Stimulated activated CD8-positive, alpha-beta memory T cell treated with anti-CD3 and anti-CD28 coated beads, Interleukin-15, amount 100 ng/mL, for 1 hour (primary cell): ENCODE data around the gene INTS4.
"Not testable (repeated sequence)": the region's sequence is repeated elsewhere in the genome, so short reads cannot be mapped to it uniquely, and the experiment has no call there.

Experiments
- DNase-seq: peaks from one replicate; pipeline ENCODE4 v3.0.0-alpha.2; 2020; ENCODE audit warnings: low read depth

INTS4 gene

DNA sequence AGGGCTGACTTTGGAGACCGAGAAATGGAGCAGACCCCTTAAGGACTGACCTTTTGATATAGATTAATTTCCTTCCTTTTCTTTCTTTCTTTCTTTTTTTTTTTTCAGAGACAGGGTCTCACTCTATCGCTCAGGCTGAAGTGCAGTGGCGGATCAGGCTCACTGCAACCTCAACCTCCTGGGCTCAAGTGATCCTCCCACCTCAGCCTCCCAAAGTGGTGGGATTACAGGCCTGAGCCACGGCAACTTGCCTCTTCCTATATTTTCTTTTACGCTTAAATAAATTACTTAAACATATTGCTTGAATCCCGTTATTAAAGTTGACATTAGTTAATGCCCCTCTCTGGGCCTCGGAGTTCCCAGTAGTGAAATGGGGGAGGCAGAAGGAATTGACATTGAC lies 29.0 kb upstream of the INTS4 start:
- no peak for DNase-seq

GRCh38 chr11:78022397-78023396 lies 28.2 kb upstream of the INTS4 start, which contains the start of gene KCTD14:
Gene KCTD14, minus strand, starts transcription at chr11:78023276. Its CDS starts 27 bp downstream, at chr11:78023249.
- no peak for DNase-seq

GRCh38 chr11:78021611-78022010 lies 27.1 kb upstream of the INTS4 start:
- DNase-seq, result no peak

DNA sequence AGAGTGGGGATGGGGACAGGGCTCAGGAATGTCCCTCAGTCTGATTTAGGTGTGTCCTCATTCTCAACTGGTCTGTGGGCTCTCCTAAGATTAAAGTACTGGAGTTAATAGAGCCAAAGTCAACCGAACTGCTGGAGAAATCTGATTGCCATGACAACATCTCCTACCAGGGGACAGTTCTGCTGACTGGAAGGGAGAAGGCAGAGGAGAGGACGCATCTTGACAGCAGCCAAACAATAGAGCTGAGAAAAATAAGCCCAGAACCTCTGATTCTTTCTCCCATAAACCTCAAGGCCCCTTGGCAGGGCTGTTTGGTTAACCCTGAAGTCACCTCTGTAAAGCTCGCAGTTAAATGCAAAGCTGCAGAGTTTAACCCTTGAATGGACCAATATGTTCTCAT lies 25.8 kb upstream of the INTS4 start:
- no peak for DNase-seq

DNA sequence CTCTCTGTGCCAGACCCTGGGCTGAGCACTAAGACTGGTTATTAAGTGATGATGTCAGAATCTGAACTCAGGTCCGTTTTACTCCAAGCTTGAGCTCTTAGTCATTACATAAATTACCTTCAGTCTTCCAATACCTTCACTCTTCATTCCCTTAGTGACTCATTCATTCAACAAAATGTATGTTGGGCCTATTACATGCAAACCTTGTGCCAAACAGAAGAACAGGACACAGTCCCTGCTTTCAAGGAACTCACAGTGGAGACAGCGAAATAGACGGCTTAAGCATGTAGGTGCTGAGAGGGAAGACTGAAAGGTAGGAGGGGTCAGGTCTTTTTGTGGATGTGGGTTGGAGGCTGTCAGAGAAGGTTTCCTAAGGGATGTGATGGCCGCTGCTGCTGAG lies 25.3 kb upstream of the INTS4 start:
- DNase-seq, result no peak

DNA sequence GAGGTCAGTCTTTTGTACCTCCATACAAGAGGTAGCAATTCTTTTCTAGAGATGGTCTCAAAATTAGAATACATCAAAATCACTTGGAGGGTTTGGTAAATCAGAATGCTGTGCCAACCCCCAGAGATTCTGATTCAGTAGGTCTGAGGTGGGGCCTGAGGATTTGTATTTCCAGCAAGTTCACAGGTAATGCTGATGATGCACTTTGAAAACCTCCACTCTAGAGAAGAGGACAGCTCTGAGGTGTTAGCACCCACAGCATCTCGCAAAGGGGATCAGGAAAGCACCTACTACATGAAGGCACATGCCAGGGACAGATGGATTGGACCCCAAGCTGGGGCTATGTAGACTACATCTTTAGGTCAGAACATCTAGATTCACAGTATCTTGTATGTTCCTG lies 21.4 kb upstream of the INTS4 start:
- no peak for DNase-seq

- DNase-seq, result not testable (repeated sequence)
These were observed 20.6 kb upstream of the INTS4 start for GRCh38 chr11:78014937-78015520.

GRCh38 chr11:78011301-78011700 lies 16.8 kb upstream of the INTS4 start:
- no peak for DNase-seq

DNA sequence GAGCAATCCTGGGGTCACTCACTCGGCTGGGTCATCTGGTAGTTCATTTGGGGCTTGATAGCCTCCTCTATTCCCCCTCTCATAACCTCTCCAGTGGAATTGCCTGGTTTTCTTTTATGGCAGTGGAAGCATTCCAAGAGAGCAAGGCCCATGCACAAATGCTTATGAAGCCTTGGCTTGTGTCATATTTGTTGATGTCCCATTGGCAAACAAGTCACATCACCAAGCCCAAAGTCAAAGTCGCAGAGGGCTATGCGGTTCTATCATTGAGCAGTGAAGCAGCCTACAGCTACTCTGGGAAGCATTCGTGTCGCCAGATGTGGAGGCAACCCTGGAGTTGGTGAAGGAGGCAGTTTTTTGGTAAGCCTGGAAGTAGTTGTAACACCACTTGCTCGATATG lies 16.3 kb upstream of the INTS4 start:
- no peak for DNase-seq

DNA sequence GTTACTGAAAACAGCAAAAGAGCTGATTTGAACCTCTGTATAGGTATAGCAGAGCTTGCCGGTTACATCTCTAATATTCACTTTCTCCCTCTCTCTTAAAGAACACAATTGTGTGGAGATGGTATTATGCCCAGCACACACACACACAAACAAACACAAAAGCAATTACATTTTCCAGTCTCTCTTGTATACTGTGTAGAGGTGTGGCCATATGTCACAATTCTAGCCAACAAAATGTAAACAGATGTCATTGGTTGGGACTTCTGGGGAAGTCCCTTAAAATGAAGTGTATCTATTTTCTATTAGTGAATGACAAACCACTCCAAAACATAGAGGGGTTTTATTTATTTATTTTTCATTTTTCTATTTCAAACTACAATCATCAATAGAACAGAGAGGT lies 15.8 kb upstream of the INTS4 start:
- no peak for DNase-seq

DNA sequence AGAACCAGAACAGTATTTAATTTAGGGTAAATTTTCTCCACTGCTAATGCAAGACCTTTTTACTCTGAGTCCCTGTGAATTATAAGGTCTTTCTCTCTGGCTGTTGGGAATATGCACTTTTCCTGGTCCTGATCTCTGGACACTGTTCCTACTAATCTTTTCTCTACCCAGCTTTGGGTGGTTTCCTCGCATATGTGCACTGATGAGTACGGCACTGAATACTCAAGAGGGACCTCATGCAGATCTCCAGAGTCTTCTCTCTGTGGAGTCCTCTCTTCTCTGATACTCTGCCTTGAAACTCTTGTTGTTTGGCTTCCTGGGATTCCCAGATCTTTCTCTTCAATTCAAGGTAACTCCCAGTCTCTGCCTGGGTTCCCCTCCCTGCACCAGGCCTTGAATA lies 14.6 kb upstream of the INTS4 start:
- no peak for DNase-seq

GRCh38 chr11:78000193-78000592 lies 5.7 kb upstream of the INTS4 start:
- DNase-seq, result peak; percentile 4

- DNase-seq, result no peak
These were observed 5.1 kb upstream of the INTS4 start for GRCh38 chr11:77999446-78000030.

DNA sequence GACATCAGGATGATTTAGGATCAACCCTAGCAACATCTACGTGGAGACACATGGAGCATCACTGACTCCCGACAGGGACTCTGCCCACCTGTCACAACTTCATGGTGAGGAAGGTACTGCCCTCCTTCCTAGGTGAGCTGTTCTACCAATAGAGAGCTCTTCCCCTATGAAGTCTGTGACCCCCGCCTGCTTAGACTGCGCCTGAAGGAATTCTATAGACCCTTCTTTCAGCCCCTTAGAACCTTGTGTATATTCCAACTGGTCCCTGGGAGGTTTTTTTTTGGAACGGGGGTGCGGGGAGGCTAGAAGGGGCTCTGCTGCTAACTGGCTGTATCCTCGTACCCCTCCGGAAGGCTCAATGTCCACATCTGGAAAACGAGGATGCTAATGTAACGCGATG lies 566 bp downstream of the INTS4 start:
- DNase-seq, result no peak

DNA sequence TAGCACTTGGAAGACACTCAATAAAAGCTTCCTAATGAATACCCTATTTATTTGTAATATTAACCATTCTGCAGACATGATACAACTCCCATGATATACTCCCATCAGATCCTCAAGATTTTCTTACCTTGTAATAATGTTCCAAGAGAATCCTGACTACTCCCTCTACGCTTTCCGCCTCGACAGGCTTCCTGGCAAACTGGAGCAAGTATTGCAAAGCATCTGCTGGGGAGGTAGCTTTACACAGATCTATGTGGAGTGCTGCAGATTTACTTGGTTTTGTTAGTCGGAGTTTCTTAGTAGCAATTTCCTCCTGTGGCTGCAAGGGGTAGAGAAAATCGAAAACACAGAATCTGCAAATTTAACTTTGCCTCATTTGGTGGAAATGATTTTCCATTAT lies 3.5 kb downstream of the INTS4 start:
- DNase-seq, result no peak

DNA sequence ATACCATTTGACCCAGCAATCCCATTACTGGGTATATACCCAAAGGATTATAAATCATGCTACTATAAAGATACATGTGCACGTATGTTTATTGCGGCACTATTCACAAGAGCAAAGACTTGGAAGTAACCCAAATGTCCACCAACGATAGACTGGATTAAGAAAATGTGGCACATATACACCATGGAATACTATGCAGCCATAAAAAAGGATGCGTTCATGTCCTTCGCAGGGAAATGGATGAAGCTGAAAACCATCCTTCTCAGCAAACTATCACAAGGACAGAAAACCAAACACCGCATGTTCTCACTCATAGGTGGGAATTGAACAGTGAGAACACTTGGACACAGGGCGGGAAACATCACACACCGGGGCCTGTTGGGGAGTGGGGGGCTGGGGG lies 8.0 kb downstream of the INTS4 start:
- DNase-seq, result not testable (repeated sequence)

DNA sequence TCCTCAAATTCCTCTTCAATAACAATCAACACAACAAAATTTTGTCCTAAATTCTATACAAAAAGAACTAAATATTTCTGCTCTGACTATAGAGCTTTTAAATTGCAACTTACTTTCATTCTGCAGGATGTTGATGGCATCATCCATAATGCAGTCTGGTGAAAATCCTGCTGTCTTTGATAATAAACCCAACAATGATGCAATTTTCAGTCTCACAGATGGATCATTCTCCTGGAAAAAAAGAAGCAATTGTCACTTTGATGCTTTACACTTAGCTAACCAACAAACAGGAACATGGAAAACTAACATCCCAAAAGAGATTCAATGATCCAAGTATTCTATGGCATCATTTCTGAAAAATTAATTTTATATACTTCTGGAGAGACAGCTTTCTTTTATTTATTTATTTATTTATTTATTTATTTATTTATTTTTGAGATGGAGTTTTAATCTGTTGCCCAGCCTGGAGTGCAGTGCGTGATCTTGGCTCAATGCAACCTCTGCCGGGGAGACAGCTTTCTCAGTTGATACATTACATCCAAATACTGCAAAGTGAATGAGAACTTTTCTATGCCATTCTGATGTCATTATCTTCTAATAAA lies 13.0 kb downstream of the INTS4 start:
- DNase-seq, result no peak

GRCh38 chr11:77968337-77968736 lies 26.1 kb downstream of the INTS4 start:
- DNase-seq, result no peak

GRCh38 chr11:77967753-77968152 lies 26.7 kb downstream of the INTS4 start:
- DNase-seq, result no peak

DNA sequence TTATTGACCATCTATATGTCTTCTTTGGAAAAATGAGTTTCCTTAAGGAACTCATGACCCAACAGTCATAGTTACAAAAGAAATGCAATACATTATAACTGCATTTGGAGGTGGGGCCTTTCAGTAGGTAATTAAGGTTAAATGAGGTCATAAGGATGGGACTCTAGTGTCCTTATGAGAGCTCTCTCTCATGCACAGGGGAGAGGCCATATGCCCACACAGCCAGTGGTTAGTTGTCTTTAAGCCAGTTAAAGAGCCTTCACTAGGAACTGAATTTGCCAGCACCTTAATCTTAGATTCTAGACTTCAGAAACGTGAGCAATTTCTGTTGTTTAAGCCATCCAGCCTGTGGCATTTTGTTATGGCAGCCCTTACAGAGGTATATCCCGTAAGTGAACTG lies 27.3 kb downstream of the INTS4 start:
- DNase-seq, result no peak

GRCh38 chr11:77966338-77966737 lies 28.1 kb downstream of the INTS4 start:
- DNase-seq, result no peak

DNA sequence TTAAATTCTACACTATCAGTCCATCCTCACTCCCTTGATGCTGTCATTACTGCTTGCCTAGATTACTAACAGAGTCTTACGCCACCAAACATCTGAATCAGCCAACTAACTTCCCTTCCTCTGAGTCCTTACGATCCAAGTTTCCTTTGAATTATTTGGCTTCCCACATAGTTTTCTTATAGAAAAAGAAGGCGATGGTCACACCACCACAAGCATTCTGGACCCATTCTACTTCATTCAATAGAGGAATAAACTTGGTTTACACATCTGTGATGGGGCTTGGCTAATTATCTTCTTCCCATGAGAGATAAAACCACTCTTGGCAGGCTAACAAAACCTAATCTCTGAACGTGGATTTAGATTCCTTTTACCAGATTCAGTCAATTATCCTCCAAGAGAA lies 35.0 kb downstream of the INTS4 start:
- DNase-seq, result no peak
